ENCODE results near the gene PEMT.

DNA sequence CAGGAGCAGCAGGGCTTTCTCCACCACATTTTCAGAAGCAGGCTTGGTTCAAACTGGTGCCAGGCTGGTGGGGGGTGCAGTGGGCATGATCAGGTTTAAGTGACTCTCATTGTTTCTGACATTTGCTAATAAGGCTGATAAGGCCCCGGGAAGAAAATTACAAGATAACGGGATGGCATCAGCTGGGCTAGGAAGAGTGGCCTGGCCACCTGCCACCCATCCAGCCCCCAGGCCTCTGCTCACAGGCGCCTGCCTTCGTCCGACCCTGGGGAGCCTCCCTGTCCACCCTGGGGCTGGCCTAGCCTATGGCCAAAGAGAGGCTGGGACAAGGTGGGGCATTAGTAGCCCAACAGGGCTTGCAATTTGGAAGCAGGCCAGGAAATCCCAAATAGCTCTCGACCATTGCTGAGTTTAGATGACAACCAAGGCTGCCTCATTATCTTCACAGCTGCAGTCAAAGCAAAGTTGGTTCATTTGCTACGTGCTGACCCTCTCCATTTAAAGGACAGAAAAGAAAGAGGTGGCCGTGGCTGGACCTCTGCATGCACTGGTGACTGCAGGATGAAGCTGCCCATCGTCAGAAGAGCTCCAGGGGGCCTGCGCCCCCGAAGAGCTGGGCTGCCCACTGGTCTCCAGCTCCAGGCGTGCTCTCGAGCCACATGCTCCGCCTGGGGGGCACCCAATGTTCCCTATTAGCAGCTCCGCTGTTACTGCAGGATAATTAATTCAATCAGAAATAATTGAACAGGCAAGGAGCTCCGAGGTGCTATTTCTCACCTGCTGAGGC is 44.9 kb downstream of the PEMT start:
- TF ChIP-seq CTCF (IDR thresholded peaks at IDR 0.05; ENCODE audit: insufficient read depth, low read length, poor library complexity, severe bottlenecking) (no peak), EZH2phosphoT487 (conservative IDR thresholded peaks at IDR 0.05; ENCODE audit: low read length) (no peak)

Data from SU-DHL-6 (cell line).